ENCODE results near the gene NUP210L. TPM values are rescaled to one million over a fixed set of nuclear protein-coding genes. Genes with fewer than 3 reads are reported as not detected.

Gene NUP210L
- total and polyA plus RNA-seq, 9 of the 15 experiments (the other 6 are each of a cell fraction or from before 2014, with no cell fraction given) = 0.01 to 0.04 TPM; not detected in 7

- peak; percentile 73 for TF ChIP-seq ARID1B (IDR thresholded peaks at IDR 0.05)
Observed at GRCh38 chr1:154137888-154138287, 17.0 kb downstream of the NUP210L start (continued).

- peaks cover 0 to 3% of the 10 kb centered on the region in 2 experiments; a peak in 1 of 5 replicates for H3K4me1 ChIP-seq (replicated peaks in 1 of 2; ENCODE audit: control insufficient read depth in 2 of 2, insufficient read depth in 2 of 2, low read length in 2 of 2)
- ATAC-seq (no peak), DNase-seq (ENCODE audit: extremely low read depth in 1 of 4, low spot score in 3 of 4) (no peak), FAIRE-seq (no peak)
- H3K4me2 ChIP-seq (ENCODE audit: insufficient read depth, low read length) = no peak overlapping the region
- no peaks in the 10 kb centered on the region for H3K79me2 ChIP-seq (ENCODE audit: control insufficient read depth, insufficient read depth, low read length)
- intact Hi-C loops (cut with micrococcal nuclease) = no loop called here
- H3K36me3 ChIP-seq (ENCODE audit: control insufficient read depth, insufficient read depth, low read length) = no peaks in the 10 kb centered on the region
- no peaks in the 10 kb centered on the region for H3K27me3 ChIP-seq (ENCODE audit: control insufficient read depth in 2 of 2, insufficient read depth in 2 of 2, low read length in 2 of 2)
- no TSS peak for BruUV-seq (replicated peaks)
- ChIA-PET CTCF (ENCODE audit: low intra/inter-chr PET ratio) (no interaction called here), POLR2A (no interaction called here)
- WGBS (ENCODE audit: insufficient coverage, low coverage, missing lambda C conversion rate) = 61% methylated on average over 2 of the region's 2 CpGs
- H2AFZ ChIP-seq (ENCODE audit: low read depth, low read length) = no peak overlapping the region
- no peaks in the 10 kb centered on the region for H3K9me3 ChIP-seq (replicated peaks; ENCODE audit: control insufficient read depth, insufficient read depth, low read depth, low read length)
- H3K9me1 ChIP-seq (ENCODE audit: control insufficient read depth, insufficient read depth, low read length) = no peaks in the 10 kb centered on the region
- no peaks in the 10 kb centered on the region for H4K20me1 ChIP-seq (replicated peaks; ENCODE audit: control insufficient read depth, insufficient read depth, low read length)
- in situ Hi-C loops (cut with MboI) = no loop called here
- H3K27ac ChIP-seq (ENCODE audit: extremely low read depth, low read depth, low read length) = no peak overlapping the region
- H3K4me3 ChIP-seq = no peak overlapping the region
- no peak overlapping the region for H3K9ac ChIP-seq (ENCODE audit: insufficient read depth in 1 of 2, low read depth in 2 of 2, low read length in 2 of 2)
- no peak for TF ChIP-seq CBX5 (IDR thresholded peaks at IDR 0.05; ENCODE audit: borderline replicate concordance, low read depth)
- no peak for TF ChIP-seq NKRF (IDR thresholded peaks at IDR 0.05; ENCODE audit: borderline replicate concordance)
- TF ChIP-seq NFYB (IDR thresholded peaks at IDR 0.05; ENCODE audit: extremely low read depth, insufficient read length) = no peak
- no peak for TF ChIP-seq STAT6 (CRISPR knock-in tag; IDR thresholded peaks at IDR 0.05)
- TF ChIP-seq MXI1 (IDR thresholded peaks at IDR 0.05; ENCODE audit: low read depth, low read length) = no peak
- TF ChIP-seq E2F4 (CRISPR knock-in tag; IDR thresholded peaks at IDR 0.05; ENCODE audit: low read depth) = no peak
- no peak for TF ChIP-seq ZNF280A (IDR thresholded peaks at IDR 0.05; ENCODE audit: low read depth, partially characterized antibody)
- TF ChIP-seq SMARCE1 (IDR thresholded peaks at IDR 0.05) = no peak
- TF ChIP-seq SP1 (CRISPR knock-in tag; IDR thresholded peaks at IDR 0.05) = no peak
- no peak for TF ChIP-seq ZBTB26 (CRISPR knock-in tag; IDR thresholded peaks at IDR 0.05)
- TF ChIP-seq PTRF (tag; IDR thresholded peaks at IDR 0.05) = no peak
- TF ChIP-seq BCL6 (CRISPR knock-in tag; IDR thresholded peaks at IDR 0.05) = no peak
- TF ChIP-seq ZNF586 (CRISPR knock-in tag; conservative IDR thresholded peaks at IDR 0.05) = no peak
Observed at GRCh38 chr1:154133256-154133655, 21.6 kb downstream of the NUP210L start.

Data from K562 (cell line).